ENCODE measurements around the gene EXD2. TPM values are rescaled to one million over a fixed set of nuclear protein-coding genes. Genes with fewer than 3 reads are reported as not detected.

Gene EXD2
- total RNA-seq, 2 donors from 2014 or later = 14.6 to 16.7 TPM

GRCh38 chr14:69252851-69253250 is 61.6 kb downstream of the EXD2 start:
- Histone ChIP-seq H3K9me3 (no peaks in the 10 kb centered on the region), H3K4me3 (no peak overlapping the region), H3K27ac (no peak overlapping the region), H3K4me1 (peaks cover 0 to 7% of the 10 kb centered on the region in 2 donors), H3K36me3 (no peaks in the 10 kb centered on the region), H3K27me3 (no peaks in the 10 kb centered on the region)
- no peak for DNase-seq (ENCODE audit: low spot score)
- no peak for TF ChIP-seq CTCF (IDR thresholded peaks at IDR 0.05)

- H3K4me3 ChIP-seq = peak overlapping the region; percentile 64 to 70
- no peaks in the 10 kb centered on the region for H3K27me3 ChIP-seq
- peak overlapping the region in 1 of 2 donors; percentile 80 for H3K27ac ChIP-seq
- DNase-seq (ENCODE audit: low spot score) = no peak
- peaks cover 0 to 45% of the 10 kb centered on the region in 2 donors for H3K4me1 ChIP-seq
- no peak for TF ChIP-seq CTCF (IDR thresholded peaks at IDR 0.05)
- no peaks in the 10 kb centered on the region for H3K9me3 ChIP-seq
- no peaks in the 10 kb centered on the region for H3K36me3 ChIP-seq
These were observed 67.8 kb downstream of the EXD2 start for GRCh38 chr14:69259168-69259526.

- Histone ChIP-seq H3K4me3 (peak within 1 kb of the TSS; percentile 64 to 70), H3K4me1 (peaks cover 0 to 49% of the 10 kb centered on the region in 2 donors), H3K36me3 (no peaks in the 10 kb centered on the region), H3K27me3 (no peaks in the 10 kb centered on the region), H3K9me3 (no peaks in the 10 kb centered on the region), H3K27ac (peak within 1 kb of the TSS; percentile 80 to 91)
- no peak for DNase-seq (ENCODE audit: low spot score)
- TF ChIP-seq CTCF (IDR thresholded peaks at IDR 0.05) = peak in 1 of 2 donors; percentile 63
These were observed 68.4 kb downstream of the EXD2 start, which contains the start of gene GALNT16 for GRCh38 chr14:69259527-69260189. Gene GALNT16, plus strand, starts transcription at chr14:69260158. Its CDS starts 133 bp downstream, at chr14:69260291.

- Histone ChIP-seq H3K4me1 (peaks cover 0 to 56% of the 10 kb centered on the region in 2 donors), H3K4me3 (peak overlapping the region; percentile 64 to 70), H3K27ac (peak overlapping the region; percentile 80 to 91), H3K36me3 (no peaks in the 10 kb centered on the region), H3K27me3 (no peaks in the 10 kb centered on the region), H3K9me3 (no peaks in the 10 kb centered on the region)
- no peak for TF ChIP-seq CTCF (IDR thresholded peaks at IDR 0.05)
- DNase-seq (ENCODE audit: low spot score) = no peak
These were observed 69.0 kb downstream of the EXD2 start for GRCh38 chr14:69260190-69260860.

- H3K4me1 ChIP-seq = peaks cover 0 to 63% of the 10 kb centered on the region in 2 donors
- H3K9me3 ChIP-seq = no peaks in the 10 kb centered on the region
- H3K27me3 ChIP-seq = no peaks in the 10 kb centered on the region
- peak; percentile 84 to 97 for TF ChIP-seq CTCF (IDR thresholded peaks at IDR 0.05)
- DNase-seq (ENCODE audit: low spot score) = no peak
- peak overlapping the region; percentile 64 to 70 for H3K4me3 ChIP-seq
- peak overlapping the region; percentile 80 to 91 for H3K27ac ChIP-seq
- no peaks in the 10 kb centered on the region for H3K36me3 ChIP-seq
These were observed 69.7 kb downstream of the EXD2 start for GRCh38 chr14:69260861-69261564.
